ENCODE results near the gene RFLNA. TPM values are rescaled to one million over a fixed set of nuclear protein-coding genes. Genes with fewer than 3 reads are reported as not detected.

Gene RFLNA
- total RNA-seq, 4 donors from 2014 or later: 0.34 to 0.49 TPM; not detected in 2

- no peak for TF ChIP-seq CTCF (IDR thresholded peaks at IDR 0.05; ENCODE audit: low read depth)
Observed at GRCh38 chr12:124316257-124316900, 21.5 kb downstream of the RFLNA start.

GRCh38 chr12:124317400-124317799, 22.5 kb downstream of the RFLNA start:
- TF ChIP-seq CTCF (IDR thresholded peaks at IDR 0.05; ENCODE audit: low read depth): no peak

GRCh38 chr12:124318278-124319020, 23.6 kb downstream of the RFLNA start:
- no peak for TF ChIP-seq CTCF (IDR thresholded peaks at IDR 0.05; ENCODE audit: low read depth)

GRCh38 chr12:124319368-124320050, 24.6 kb downstream of the RFLNA start:
- TF ChIP-seq CTCF (IDR thresholded peaks at IDR 0.05; ENCODE audit: low read depth): no peak

GRCh38 chr12:124321040-124321481, 26.2 kb downstream of the RFLNA start:
- TF ChIP-seq CTCF (IDR thresholded peaks at IDR 0.05; ENCODE audit: low read depth): no peak

GRCh38 chr12:124321556-124322270, 26.8 kb downstream of the RFLNA start:
- TF ChIP-seq CTCF (IDR thresholded peaks at IDR 0.05; ENCODE audit: low read depth): no peak

Data from subcutaneous adipose tissue (tissue), 4 donors.